Endometrial microvascular endothelial cells (primary cell): Measurements from ENCODE around the gene NLRP1. TPM values are rescaled to one million over a fixed set of nuclear protein-coding genes. Genes with fewer than 3 reads are reported as not detected.

Source experiments
- in situ Hi-C: cut with HindIII; loops from 2 replicates; pipeline ENCODE4 v1.10.0; 2017; ENCODE audit warnings: low sequenced_read_pairs, low pct_unique_long_range_greater_than_20kb; ENCODE audit errors: inconsistent ontology term
- total RNA-seq: library from RNA; depleted of rRNA; stranded (reverse); fragments of >200 nt; gene quantifications from one replicate; pipeline ENCODE4 v1.2.3, GENCODE V29; 2015; ENCODE audit errors: inconsistent ontology term

NLRP1 gene
- total RNA-seq, 1 donor from 2014 or later = 35.2 TPM

GRCh38 chr17:5561736-5562571 lies 22.4 kb downstream of the NLRP1 start:
- in situ Hi-C loops = no loop called here

- in situ Hi-C loops = no loop called here
Observed at GRCh38 chr17:5560361-5560988, 23.8 kb downstream of the NLRP1 start.

- in situ Hi-C loops = no loop called here
Observed at GRCh38 chr17:5558815-5559785, 25.2 kb downstream of the NLRP1 start.

- in situ Hi-C loops = no loop called here
Observed at GRCh38 chr17:5557990-5558389, 26.3 kb downstream of the NLRP1 start.

- in situ Hi-C loops = no loop called here
Observed at GRCh38 chr17:5557485-5557884, 26.8 kb downstream of the NLRP1 start.

GRCh38 chr17:5555254-5555653 lies 29.1 kb downstream of the NLRP1 start:
- in situ Hi-C loops = no loop called here

- in situ Hi-C loops = no loop called here
Observed at GRCh38 chr17:5553479-5553878, 30.8 kb downstream of the NLRP1 start.

- in situ Hi-C loops = no loop called here
Observed at GRCh38 chr17:5552841-5553240, 31.5 kb downstream of the NLRP1 start.

GRCh38 chr17:5545051-5545987 lies 39.0 kb downstream of the NLRP1 start:
- in situ Hi-C loops = no loop called here

- in situ Hi-C loops = no loop called here
Observed at GRCh38 chr17:5544115-5544514, 40.2 kb downstream of the NLRP1 start.

- in situ Hi-C loops = no loop called here
Observed at GRCh38 chr17:5541610-5542202, 42.6 kb downstream of the NLRP1 start.

GRCh38 chr17:5540321-5540720 lies 44.0 kb downstream of the NLRP1 start:
- in situ Hi-C loops = no loop called here

GRCh38 chr17:5539286-5539685 lies 45.0 kb downstream of the NLRP1 start:
- in situ Hi-C loops = no loop called here

- in situ Hi-C loops = no loop called here
Observed at GRCh38 chr17:5536866-5537650, 47.3 kb downstream of the NLRP1 start.

- in situ Hi-C loops = no loop called here
Observed at GRCh38 chr17:5535436-5535835, 48.9 kb downstream of the NLRP1 start.

- in situ Hi-C loops = no loop called here
Observed at GRCh38 chr17:5533486-5534315, 50.6 kb downstream of the NLRP1 start.
